OCI-LY7 (cell line): ENCODE data around the gene DCPS. TPM values are rescaled to one million over a fixed set of nuclear protein-coding genes. Genes with fewer than 3 reads are reported as not detected.

ENCODE experiments used
- BruUV-seq: library from RNA; stranded (reverse); fragments of 400-500 nt; replicated peaks from 2 replicates; lab custom pipeline; 2021; lab: Mats Ljungman, UMichigan
- CTCF ChIA-PET: fragments of 300-600 bp; sonication (Branson Sonifier 250); formaldehyde crosslinking; loops from one replicate; lab custom pipeline; 2022; ENCODE audit warnings: antibody characterized with exemption; ENCODE audit not compliant: unreplicated experiment; lab: Charles Lee
- POLR2A ChIA-PET: fragments of 300-600 bp; sonication (Branson Sonifier 250); formaldehyde crosslinking; loops from one replicate; lab custom pipeline; 2022; ENCODE audit warnings: antibody characterized with exemption; lab: Charles Lee
- DNase-seq: peaks from one replicate; pipeline ENCODE4 v3.0.0-alpha.2; 2015; ENCODE audit warnings: low spot score
- H2AFZ ChIP-seq: fragments of 200-600 bp; sonication (generic), shearing (Covaris generic); 2 replicates; pipeline ENCODE4 v1.6.1; 2014; ENCODE audit warnings: mild to moderate bottlenecking, antibody characterized with exemption, low read length, moderate library complexity
- H3K27ac ChIP-seq: fragments of 200-600 bp; sonication (generic); 2 replicates; pipeline ENCODE4 v1.5.1; 2014; ENCODE audit warnings: mixed run types, low read depth, mild to moderate bottlenecking, moderate library complexity, low read length, inconsistent platforms; ENCODE audit not compliant: poor library complexity, severe bottlenecking
- H3K36me3 ChIP-seq: fragments of 200-600 bp; sonication (generic); 2 replicates; pipeline ENCODE4 v1.6.1; 2014; ENCODE audit warnings: mild to moderate bottlenecking, antibody characterized with exemption, low read length, moderate library complexity, mixed read lengths; ENCODE audit not compliant: insufficient read depth
- H3K4me1 ChIP-seq: fragments of 200-600 bp; sonication (generic); 2 replicates; pipeline ENCODE4 v1.5.1; 2014; ENCODE audit warnings: mild to moderate bottlenecking, low read length; ENCODE audit not compliant: insufficient read depth, poor library complexity, severe bottlenecking
- H3K4me2 ChIP-seq: fragments of 200-600 bp; sonication (generic); 2 replicates; pipeline ENCODE4 v1.6.1; 2014; ENCODE audit warnings: mild to moderate bottlenecking, low read length
- H3K4me3 ChIP-seq: fragments of 200-600 bp; sonication (generic); 2 replicates; pipeline ENCODE4 v1.5.1; 2014; ENCODE audit warnings: mild to moderate bottlenecking, low read depth, low read length; ENCODE audit not compliant: poor library complexity, severe bottlenecking
- H3K79me2 ChIP-seq: fragments of 200-600 bp; sonication (generic); 2 replicates; pipeline ENCODE4 v1.6.1; 2016; ENCODE audit warnings: low read depth, mild to moderate bottlenecking, low read length, moderate library complexity, mixed read lengths; ENCODE audit not compliant: insufficient read depth
- H3K9me2 ChIP-seq: fragments of 200-600 bp; sonication (generic); 2 replicates; pipeline ENCODE4 v1.6.1; 2016; ENCODE audit warnings: mild to moderate bottlenecking, low read length, mixed read lengths; ENCODE audit not compliant: insufficient read depth
- H3K9me3 ChIP-seq: fragments of 200-600 bp; sonication (generic); 2 replicates; pipeline ENCODE4 v1.6.1; 2014; ENCODE audit warnings: mild to moderate bottlenecking, mixed run types, low read length, mixed read lengths
- H4K20me1 ChIP-seq: fragments of 200-600 bp; sonication (generic); 2 replicates; pipeline ENCODE4 v1.6.1; 2014; ENCODE audit warnings: mild to moderate bottlenecking, antibody characterized with exemption, low read length, moderate library complexity, mixed read lengths; ENCODE audit not compliant: insufficient read depth
- CTCF ChIP-seq: fragments of 200-600 bp; sonication (generic); conservative IDR thresholded peaks from 2 replicates; pipeline ENCODE4 v1.5.1; 2014; ENCODE audit warnings: mild to moderate bottlenecking, antibody characterized with exemption, low read length, moderate library complexity, mixed read lengths
- EZH2phosphoT487 ChIP-seq: fragments of 200-600 bp; sonication (generic); IDR thresholded peaks from 2 replicates; pipeline ENCODE4 v1.6.1; 2018; ENCODE audit warnings: low read depth, borderline replicate concordance, mild to moderate bottlenecking, mixed run types, antibody characterized with exemption, low read length, moderate library complexity, mixed read lengths
- intact Hi-C: fragments of 100-400 bp; cut with micrococcal nuclease; formaldehyde crosslinking; loops from one replicate; pipeline ENCODE4 v1.10.0; 2022; ENCODE audit not compliant: unreplicated experiment
- total RNA-seq, 2 experiments: library from RNA; depleted of rRNA in 1 of 2; stranded (reverse); fragments of >200 nt in 1 of 2; shearing (Covaris generic) in 1 of 2; gene quantifications; 2 replicates each; pipeline ENCODE4 v1.2.3, GENCODE V29; 2014 to 2022

The DCPS gene
- total RNA-seq, 2 experiments from 2014 or later: 30.4 to 36.5 TPM

DNA sequence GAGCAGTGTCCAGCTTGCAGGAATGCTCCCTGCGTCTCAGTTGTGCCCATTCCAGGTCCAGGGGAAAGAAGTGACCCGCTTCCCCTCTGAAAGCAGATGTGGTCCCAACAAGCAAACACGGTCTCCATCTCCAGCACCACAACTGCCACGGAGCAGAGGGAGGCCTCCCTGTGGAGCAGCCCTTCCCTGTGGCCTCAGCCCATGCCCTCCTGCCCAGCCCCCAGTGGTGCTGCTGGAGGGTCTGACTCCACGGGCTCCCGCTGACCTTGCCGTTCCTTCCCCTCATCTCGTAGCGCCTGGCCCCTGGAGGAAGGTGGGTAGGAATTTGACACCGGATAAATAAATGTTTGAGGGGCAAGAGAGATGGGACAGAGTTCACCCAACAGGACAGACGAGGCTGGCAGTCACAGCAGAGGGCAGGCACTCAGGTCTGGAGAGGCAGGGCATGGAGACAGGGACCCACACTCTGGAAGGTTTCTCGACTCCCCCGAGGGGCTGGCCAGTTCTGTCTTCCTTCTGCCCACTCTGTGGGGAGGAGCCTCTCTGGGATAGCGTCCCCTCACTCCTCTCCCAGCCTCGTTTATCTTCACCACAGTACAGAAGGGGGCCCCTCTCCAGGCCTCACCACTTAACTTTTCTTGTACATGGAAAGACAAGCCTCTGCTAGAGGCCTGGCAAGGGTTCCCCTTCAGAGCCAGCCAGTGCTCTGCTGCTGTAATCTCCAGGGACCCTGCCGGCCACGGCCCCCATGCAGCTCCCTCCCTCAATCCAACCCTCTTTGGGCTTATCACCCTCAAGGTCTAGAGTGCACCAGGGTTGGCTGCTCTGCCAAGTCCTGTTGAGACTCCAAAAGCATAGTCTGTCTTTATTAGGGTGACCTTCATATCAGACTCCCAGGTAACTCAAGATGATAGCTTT lies 44.1 kb downstream of the DCPS start:
- intact Hi-C loops: no loop called here
- no peak overlapping the region for H3K4me2 ChIP-seq
- POLR2A ChIA-PET: no interaction called here

DNA sequence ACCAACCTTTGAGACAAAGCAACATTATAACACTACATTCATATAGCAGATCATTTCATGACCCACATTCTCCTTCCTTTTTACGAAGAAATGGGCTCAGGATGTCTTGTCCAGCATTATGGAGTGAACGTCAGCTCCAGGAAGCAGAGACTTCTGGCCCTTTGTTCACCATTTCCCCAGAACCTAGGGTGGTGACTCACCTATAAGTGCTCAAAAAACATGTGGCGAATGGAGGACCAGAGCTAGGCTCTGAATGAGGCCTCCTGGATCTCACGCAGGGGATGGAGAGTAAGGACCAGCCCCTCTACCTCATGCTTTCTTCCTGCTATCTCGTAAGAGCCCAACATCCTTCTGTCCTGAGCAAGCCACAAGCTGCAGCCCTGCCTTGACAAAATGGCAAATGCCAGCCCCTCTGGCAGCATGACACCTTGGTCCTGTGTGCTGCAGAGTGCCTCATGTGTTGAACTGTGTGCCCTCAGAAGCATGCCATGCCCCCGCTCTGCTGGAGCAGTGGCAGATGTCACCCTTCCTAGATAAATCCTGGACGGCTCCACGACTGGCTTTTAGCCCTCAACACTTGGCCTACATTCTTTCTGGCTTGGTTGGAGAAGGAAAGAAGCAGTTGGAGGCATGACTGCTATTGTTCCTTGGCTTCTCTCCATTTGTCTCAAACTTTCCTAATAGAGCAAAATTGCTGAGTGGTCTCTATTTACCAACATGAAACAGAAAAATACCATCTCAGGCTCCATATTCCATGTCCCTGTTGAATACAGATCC lies 45.1 kb downstream of the DCPS start:
- intact Hi-C loops: no loop called here
- DNase-seq: no peak
- ChIA-PET CTCF (no interaction called here), POLR2A (no interaction called here)
- H3K4me2 ChIP-seq: no peak overlapping the region
- no peak overlapping the region for H2AFZ ChIP-seq
- peaks cover 29% of the 10 kb centered on the region for H3K4me1 ChIP-seq
- BruUV-seq: no TSS peak
- H4K20me1 ChIP-seq: no peaks in the 10 kb centered on the region
- peaks cover 43% of the 10 kb centered on the region; the same call in 1 of the 2 replicates for H3K79me2 ChIP-seq
- peaks cover 69% of the 10 kb centered on the region for H3K36me3 ChIP-seq
- no peaks in the 10 kb centered on the region for H3K9me2 ChIP-seq
- no peak overlapping the region for H3K27ac ChIP-seq
- no peaks in the 10 kb centered on the region for H3K9me3 ChIP-seq
- H3K4me3 ChIP-seq: no peak overlapping the region
- TF ChIP-seq EZH2phosphoT487 (no peak), CTCF (no peak)

More for the DNA sequence above, 44.1 kb downstream of the DCPS start:
- BruUV-seq: no TSS peak
- Histone ChIP-seq H3K27ac (no peak overlapping the region), H3K79me2 (peaks cover 34% of the 10 kb centered on the region; the same call in 1 of the 2 replicates), H3K9me3 (no peaks in the 10 kb centered on the region), H3K4me3 (no peak overlapping the region), H3K9me2 (no peaks in the 10 kb centered on the region), H3K36me3 (peaks cover 78% of the 10 kb centered on the region), H3K4me1 (peaks cover 19% of the 10 kb centered on the region), H4K20me1 (no peaks in the 10 kb centered on the region), H2AFZ (no peak overlapping the region)
- TF ChIP-seq CTCF (no peak), EZH2phosphoT487 (no peak)
- CTCF ChIA-PET: no interaction called here
- DNase-seq: no peak
